DMS153 treated with DMSO at 0.1 percent for 48 hours (cell line): Measurements from ENCODE around the gene DGCR8.

Experiments
- DNase-seq: peaks from one replicate; lab custom pipeline; 2025; ENCODE audit not compliant: unreplicated experiment; lab: John Stamatoyannopoulos, UW

DGCR8 gene

DNA sequence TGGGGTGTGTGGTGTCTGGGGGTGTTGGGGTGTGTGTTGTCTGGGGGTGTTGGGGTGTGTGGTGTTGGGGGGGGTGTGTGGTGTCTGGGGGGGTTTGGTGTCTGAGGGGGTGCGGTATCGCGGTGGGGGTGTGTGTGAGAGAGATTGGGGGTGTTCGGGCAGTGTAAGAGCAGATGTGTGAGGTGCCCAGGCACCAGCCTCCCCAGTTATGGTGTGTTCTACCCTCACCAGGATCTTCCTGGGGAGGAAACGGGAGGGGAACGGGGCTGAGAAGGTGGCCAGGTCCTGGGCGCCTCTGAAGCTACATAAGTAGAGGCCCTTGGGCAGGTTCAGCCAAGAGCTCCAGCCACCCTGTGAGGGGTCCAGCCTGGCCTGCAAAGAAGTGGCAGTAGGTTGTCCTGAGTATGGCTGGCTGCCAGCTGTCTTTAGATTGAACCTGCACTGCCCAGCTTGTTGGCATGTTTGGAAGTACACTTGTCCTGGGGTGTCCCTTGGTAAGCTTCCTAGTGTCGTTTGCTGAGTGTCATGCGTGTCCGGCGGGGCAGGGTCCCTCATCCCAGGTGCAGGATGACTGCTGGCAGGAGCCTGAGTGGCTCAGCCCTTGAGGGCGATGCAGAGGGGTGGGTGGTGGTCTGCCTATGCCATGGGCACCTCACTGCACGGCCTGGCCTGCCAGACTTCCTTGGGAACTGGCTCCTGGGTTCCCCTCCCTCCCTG is 43.5 kb downstream of the DGCR8 start:
- no peak for DNase-seq

DNA sequence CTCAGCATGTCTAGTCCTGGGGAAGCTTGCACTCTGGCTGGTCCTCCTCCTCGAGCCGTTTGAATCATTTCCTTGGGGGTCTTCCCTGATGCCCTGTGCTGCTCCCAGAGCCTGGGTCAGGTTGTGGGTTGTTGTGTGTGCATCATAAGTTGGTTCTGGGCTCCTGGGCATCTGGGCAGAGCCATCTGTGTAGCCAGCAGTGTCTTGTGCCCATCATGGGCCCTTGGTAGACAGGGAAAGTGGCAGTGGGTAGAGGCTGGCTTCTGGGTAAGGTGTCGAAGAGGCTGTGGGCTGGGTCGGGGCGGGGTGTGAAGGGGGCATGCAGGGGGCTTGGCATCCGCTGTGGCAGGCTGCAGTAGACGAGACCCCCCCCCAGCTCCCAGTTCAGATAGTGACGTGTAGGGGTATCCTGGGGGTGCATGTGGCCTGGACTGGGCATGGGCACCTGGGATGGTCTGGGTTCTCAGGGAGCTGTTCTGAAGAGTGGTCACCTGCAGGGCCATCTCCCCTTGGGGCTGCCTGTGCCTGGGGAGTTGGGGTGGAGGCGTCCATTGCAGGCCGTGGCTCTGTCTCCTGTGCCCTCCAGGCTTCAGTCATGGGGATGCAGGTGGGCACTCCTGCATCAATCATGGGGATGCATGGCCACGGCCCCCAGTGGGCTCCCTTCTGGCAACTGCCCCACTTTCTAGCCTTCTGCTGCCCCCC is 44.2 kb downstream of the DGCR8 start:
- DNase-seq = no peak

DNA sequence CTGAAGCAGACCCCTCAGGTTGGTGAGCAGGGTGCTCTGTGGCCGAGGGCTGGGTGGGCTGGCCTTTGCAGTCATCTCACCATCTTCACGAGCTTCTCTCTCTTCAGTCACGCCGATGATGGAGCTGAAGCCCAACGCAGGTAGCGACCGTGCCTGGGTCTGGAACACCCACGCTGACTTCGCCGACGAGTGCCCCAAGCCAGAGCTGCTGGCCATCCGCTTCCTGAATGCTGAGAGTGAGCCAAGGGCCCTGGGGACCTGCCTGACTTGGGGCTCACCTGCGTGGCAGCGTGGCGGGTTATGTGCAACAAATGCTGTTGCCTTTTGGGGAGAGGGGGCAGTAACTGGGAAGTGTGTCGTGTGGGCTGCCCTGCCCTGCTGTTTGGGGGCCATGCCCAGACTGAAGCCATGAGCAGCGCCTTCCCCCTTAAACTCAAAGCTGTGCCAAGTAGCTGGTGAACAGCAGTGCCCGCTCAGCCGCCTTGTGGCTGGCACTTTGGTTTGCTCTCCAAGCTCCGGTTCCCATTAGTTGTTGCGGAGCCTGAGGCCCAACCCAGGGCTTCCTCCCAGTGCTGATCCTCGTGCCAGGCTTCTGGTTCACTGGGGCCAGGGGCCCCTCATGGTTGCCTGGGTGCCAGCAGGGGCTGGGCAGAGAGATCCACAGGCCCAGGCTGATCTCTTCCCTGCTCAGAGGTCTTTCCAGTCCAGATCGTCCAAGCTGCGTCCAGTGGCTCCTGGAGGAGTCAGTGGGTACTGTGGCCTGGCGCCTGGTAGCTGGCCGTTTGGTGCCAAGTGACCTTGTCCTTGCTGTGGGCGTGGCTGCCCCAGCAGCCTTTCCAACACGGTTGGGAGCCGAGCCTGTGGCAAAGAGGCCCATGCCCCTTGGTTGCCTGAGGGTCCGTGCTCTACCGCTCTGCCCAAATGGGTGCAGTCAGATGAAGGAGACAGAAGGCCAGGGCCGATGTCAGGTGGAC is 45.4 kb downstream of the DGCR8 start:
- DNase-seq = no peak

DNA sequence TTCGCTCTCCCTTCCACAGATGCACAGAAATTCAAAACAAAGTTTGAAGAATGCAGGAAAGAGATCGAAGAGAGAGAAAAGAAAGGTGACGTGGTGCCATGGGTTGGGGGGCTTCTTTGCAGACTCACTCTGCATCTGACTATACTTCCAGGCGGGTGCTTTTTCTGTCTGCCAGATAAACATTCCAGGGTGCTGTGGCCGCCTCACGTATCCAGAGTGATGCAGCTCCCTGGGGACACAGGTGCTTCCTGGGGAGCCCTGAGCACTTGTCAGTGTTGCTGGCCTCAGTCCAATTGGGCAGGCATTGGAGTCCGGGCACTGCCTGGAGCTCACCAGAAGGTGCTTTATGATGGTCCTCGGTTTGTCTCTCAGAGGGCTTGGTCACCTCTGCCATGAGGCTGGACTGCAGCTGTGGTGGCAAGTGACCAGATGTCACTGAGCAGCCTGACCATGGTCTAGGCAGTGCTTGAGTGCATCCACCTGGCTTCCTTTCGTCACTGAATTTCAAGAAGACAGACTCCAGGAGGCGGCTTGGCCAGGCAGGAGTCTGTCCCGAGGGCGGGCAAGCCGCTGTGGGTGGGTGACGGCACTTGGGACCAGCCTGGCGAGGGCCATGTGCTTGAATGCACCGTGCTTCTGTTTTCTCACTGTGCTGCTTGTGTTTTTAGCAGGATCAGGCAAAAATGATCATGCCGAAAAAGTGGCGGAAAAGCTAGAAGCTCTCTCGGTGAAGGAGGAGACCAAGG is 46.4 kb downstream of the DGCR8 start:
- no peak for DNase-seq

DNA sequence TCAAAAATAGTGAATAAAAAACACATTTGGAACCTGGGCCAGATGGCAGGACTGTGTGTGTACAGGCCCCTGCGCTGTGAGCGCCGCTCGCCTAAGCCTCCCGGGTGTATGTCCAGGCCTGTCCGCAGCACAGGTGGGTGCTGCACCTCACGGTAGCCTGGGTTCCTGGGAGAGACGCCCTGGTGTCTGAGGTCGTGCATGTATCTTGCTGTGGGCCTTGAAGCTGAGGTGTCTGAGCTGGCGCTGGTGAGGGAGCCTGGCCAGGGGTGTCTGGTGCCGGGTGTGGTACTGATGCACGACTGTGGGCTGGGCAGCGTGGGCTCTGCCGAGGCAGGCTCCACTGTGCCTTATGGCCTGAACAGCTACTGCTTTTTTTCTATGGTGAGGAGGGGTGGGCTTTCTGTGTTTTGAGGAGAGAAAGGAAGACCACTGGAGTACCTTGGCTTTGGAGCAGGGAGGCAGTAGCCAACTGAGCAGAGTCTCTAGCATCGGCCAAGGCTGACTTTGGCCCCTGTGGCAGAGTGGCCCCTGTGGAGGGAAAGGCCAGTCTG is 47.4 kb downstream of the DGCR8 start:
- no peak for DNase-seq

DNA sequence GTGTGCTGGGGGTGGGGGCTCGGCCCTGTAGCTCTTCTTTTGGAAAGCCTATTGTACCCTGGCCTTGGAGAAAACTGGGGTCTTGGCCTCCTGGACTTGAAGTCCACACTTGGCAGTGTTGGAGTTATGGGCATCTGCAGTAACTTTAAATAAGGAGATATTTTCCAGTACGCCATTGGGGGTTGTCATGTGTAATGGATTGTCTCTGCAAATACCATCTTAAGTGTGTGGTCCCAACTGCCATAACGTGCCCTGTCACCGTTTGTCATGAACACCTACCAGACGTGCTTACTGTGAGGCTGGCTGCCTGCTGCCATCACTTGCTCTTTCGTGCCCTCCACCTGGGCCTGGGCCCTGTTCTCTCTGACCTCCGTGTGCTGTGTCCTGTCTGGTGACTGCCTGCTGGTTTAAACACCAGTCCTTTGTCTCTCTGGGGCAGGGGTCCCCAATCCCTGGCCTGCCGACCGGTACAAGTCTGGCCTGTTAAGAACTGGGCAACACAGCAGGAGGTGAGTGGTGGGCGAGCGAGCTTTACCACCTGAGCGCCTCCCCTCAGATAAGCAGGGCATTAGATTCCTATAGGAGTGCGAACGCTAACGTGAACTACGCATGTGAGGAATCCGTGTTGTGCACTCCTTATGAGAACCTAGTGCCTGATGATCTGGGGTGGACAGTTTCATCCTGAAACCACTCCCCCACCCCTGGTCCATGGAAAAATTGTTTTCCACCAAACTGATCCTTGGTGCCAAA is 48.0 kb downstream of the DGCR8 start:
- DNase-seq = no peak

DNA sequence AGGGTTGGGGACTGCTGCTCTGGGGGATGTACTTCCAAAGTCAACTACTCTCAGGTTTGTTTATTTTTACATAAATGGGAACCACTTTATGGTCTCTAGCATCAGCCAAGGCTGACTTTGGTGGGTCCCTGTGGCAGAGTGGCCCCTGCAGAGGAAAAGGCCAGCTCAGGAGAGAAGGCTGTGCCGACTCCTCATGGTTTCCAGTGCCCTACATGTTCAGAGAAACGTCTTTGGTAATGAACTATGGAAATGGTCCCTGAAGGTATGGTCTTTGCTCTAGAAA is 48.5 kb downstream of the DGCR8 start:
- DNase-seq = no peak

DNA sequence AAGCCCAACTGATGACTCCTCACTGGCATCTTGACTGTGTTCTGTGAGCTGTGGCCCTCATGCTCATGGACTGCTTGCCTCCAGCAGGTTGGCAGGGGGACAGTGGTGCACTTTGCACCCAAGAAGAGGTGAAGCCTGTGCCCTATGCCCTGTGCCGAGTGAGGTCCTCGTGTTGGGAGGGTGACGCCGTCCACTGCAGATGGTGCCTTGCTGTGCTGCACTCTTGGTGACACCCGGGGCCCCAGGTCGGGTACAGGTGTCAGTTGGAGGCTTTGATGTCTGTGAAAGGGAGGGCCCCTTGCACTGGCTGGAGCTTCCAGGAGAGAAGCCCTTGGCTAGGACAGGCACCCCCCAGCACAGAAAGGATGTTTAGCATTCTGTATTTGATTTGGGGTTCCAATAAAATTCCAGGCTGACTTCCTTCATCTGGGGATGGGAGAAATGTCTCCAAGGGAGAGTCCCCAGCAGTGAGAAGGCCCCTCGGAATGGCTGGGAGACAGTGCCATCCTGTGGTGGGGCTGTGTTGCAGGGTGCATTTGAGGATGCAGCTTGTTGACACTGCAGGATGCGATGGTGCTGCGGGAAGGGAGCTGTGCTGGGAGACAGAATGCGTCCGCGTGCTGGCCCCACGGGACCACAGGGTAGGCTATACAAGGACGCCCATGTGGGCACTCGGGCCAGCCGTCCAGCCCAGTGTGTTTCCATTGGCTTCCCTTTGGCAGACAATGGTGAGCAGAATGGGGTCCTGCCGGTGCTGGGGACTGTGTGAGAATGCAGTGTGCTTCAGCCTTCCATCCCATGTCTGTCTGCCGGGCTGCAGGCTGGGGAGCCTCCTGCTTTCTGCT is 49.1 kb downstream of the DGCR8 start:
- DNase-seq = peak; percentile 19

DNA sequence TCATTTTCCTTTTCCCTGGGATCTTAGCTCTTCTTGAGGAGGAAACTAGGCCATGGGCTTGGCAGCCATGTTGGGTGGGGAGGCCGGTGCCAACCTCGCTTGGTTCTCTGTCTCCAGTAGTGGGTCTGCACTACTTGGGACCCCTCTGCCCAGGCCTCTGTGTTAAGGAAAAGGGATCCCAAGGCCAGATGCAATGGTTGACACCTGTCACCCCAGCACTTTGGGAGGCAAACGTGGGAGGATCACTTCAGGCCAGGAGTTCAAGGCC is 49.6 kb downstream of the DGCR8 start:
- DNase-seq = no peak

DNA sequence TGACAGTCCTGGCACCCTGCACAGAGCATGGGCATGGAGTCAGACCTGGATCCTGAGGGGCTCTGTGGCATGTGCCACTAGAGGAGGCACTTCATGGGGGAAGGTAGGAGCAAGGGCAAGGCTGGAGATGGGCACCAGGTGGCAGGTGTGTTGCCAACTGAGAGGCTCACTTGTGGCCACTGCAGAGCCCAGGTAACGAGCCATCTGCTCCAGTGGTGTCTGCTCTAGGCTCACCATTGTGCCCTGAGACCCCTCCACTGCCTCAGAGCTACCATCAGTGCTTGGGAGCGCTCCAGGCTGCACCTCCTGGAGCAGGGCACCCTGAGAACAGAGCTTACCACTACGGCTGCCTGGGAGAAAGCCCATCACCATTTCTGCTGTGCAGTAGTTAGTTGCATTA is 50.3 kb downstream of the DGCR8 start:
- DNase-seq = peak; percentile 3

DNA sequence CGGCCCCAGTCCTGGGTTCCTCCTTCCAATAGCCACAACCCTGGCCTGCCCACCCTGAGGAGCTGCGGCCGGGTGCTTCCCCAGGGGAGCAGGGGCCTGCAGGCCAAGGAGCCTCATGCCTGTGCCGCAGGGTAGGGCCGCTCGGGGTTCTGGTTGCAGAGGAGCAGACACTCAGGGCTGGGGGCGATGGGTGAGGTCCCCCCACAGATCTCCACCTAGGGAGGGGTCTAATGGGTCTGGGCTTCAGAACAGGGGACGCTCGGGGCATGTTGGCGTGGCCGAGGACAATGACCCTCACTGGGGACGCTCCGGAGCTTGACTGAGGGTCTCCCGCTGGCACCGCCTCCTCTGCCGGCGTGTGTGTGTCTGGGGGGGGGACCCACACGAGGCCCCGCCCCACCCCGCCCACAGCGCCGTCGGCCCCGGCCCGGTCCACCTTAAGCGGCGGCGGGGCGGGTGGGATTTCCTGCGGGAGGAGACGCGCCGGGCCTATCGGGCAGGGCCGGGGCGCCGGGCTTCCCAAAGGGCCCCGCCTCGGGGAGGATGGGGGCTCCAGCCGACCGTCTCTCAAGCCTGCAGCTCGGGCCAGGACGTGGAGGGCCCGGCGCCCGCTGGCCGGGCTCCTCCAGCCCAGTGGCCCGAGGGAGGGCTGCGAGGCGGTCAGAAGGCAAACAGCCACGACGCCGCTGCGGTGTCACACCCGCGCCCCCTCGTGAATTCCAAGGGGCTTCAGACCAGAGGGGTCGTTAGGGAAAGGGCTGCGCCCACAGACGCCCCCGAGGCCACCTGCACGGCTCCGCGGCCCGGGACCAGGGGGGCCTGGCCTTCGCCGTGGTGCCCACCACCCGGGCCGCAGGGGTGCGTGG is 50.9 kb downstream of the DGCR8 start:
- DNase-seq = peak; percentile 3

DNA sequence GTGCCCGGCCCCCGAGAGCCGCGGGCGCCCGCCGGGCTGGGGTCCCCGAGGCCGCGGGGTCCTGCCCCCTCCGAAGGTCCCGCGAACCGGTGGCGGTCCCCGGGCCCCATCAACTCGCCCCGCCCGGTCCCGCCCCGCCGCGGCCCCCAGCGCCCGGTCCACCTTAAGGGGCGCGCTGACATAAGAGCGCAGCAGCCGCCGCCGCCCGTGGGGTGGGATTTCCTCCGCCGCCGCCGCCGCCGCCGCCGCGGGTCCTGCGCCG is 51.5 kb downstream of the DGCR8 start, which contains the start of gene ZDHHC8:
TSS of gene ZDHHC8 (plus strand) at position 208 of the 262 bp plus-strand sequence. CDS start 144 bp downstream, outside the sequence.
- no peak for DNase-seq

DNA sequence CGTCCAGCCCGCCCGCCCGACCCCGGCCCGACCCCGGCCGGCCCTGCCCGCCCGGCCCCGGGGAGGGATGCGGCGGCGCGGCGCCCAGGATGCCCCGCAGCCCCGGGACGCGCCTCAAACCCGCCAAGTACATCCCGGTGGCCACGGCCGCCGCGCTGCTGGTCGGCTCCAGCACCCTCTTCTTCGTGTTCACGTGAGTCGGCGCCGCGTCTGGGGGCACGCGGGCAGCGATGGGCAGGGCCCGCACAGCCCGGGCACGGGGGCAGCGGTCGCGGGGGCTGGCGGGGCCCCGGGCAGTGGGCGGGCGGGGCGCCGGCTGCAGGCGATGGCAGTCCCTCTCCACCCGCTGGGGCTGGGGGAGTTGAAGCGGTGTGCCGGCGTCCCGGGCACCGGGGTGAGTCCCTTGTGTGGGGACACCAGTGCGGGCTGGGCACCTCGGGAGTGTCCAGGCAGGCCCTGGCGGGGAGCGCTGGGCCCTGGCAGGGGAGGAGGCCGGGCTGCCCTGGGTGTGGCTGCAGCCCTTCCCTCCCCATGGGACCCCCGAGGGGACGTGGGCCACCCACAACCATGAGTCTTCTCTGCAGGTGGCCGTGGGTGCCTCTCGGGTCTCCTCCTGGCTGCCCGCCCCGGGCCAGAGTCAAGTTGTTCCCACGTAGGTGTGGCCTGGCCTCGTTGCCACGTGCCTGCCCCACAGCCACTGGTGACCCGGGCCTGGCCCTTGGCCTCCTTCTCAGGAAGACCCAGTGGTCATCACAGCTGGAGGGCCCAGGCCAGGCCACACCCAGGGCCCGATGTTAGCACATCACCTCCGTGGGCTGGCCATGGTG is 52.0 kb downstream of the DGCR8 start:
- DNase-seq = no peak

DNA sequence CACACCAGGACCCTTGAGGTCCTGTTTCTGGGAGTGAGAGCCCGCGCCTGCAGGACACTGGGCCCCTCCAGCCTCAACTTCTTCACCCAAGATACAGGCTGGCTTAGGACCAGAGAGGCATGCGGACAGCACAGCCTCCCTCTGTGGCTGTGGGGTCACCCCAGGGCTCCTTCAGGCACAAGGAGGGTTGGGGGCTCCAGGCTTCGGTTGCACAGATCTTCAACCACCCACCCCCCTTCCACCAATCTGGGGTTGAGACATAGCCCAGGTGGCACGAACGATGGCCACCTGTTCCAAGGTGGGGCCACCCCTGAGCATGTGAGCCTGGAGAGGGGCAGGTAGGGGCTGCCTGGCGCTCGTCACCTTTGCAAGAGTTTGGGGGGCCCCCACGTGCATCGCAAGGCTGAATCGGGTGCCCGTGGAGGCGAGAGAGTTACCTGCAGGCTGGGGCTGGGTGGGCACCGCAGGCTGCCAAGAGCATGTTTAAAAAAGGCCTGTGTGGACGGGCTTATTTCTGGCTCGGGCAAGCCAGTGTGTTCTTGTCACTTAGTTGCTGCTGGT is 52.7 kb downstream of the DGCR8 start:
- no peak for DNase-seq

DNA sequence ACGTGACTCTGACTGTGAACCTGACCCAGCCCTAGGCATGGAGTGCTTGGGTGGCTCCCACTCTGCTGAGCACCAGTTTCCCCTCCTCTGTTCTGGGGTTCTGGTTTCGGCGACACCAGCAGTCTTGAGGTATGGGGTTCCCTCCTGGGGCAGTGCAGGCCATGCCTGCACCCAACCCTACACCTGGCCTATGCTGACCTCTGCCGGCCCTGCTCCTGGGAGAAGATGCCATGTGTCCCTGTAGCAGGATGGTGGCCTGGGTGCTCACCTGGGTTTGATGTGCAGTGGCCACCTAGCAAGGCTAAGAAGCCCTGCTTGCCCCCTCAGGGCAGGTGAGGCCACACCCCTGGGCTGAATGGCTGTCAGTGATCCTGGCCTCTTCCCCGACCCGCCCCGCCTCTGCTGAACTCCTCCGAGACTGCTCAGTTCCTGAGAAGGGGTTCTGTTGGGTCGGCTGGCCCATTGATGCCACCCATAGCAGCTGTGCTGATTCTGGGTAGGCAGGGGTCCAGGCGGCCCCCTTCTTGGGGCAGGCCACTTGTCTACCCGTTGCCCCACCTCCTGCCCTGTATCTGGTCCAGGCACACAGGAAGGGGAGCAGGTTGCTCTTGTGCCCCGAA is 54.0 kb downstream of the DGCR8 start:
- DNase-seq = no peak

DNA sequence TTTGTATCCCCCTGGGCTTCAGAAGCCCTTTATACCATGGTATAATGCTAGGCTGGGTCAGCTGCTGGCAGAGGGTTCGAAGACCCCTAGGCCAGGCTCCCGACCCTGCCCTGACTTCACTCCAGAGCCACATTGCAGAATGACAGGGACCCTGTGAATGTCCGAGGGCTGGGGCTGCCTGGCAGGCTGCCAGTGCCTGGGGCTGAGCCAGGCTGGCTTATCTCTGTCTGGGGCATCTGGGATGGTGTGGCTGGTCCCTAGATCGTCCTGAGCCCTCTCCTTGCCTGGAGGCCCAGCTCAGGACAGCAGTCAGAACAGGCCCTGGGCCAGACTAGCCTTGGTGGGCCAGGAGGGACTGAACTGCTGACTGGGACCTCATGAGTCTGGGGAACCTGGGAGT is 55.2 kb downstream of the DGCR8 start:
- no peak for DNase-seq
